ENCODE results near the gene SLAMF9. TPM values are rescaled to one million over a fixed set of nuclear protein-coding genes. Genes with fewer than 3 reads are reported as not detected.

SLAMF9 gene
- total RNA-seq, 1 donor from 2014 or later, result not detected

DNA sequence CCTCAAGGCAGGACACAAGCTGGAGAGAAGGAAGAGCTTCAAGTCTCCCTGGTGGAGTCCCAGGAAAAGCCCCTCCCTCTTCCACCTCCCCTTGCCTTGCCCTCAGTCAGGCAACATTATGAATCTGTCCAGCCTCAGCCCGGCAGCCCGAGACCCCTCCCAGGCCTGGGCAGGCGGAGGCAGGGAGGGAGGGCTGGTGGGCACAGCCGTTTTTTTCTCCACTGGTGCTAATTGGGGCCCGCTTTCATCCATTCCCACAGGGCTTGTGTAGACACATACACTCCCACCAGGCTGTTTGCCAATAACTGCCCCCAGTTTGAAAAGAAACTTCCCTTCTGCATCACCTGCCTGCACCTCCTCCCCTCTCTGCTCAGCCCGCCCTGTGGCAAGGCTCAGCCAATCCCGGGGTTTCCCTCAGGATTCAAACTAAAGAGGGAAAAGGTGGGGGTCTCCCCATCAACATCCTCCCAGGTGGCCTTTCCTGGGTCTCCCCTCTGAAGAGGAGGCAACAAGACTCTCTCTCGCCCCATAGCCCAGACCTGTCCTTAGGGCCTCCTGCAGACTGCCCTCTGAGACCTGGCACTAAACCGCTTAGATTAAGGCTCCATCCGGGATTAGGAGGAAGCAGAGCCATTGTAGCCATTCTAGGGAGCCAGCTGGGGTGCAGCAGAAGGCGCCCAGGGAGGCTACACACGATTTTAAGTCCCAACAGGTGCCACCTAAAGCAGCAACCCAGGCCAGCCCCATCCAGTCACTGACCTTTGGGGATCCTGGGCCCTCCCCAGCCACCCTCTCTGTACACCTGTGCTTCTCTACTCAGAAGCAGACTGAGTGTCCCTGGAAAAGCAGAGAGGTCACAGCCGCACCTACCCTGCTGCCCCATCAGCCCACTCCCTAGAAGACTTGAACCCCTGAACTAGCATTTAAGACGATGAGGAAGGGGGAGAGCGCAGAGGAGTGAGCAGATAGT is 12.2 kb downstream of the SLAMF9 start:
- no peaks in the 10 kb centered on the region for H3K36me3 ChIP-seq (ENCODE audit: control insufficient read depth, insufficient read depth, low read length)
- DNase-seq (ENCODE audit: low read depth), result no peak
- TF ChIP-seq, protein P1, sequence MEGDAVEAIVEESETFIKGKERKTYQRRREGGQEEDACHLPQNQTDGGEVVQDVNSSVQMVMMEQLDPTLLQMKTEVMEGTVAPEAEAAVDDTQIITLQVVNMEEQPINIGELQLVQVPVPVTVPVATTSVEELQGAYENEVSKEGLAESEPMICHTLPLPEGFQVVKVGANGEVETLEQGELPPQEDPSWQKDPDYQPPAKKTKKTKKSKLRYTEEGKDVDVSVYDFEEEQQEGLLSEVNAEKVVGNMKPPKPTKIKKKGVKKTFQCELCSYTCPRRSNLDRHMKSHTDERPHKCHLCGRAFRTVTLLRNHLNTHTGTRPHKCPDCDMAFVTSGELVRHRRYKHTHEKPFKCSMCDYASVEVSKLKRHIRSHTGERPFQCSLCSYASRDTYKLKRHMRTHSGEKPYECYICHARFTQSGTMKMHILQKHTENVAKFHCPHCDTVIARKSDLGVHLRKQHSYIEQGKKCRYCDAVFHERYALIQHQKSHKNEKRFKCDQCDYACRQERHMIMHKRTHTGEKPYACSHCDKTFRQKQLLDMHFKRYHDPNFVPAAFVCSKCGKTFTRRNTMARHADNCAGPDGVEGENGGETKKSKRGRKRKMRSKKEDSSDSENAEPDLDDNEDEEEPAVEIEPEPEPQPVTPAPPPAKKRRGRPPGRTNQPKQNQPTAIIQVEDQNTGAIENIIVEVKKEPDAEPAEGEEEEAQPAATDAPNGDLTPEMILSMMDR (IDR thresholded peaks at IDR 0.05; ENCODE audit: insufficient read depth, low read length, poor library complexity, severe bottlenecking), result no peak
- peaks cover 52% of the 10 kb centered on the region for H3K27me3 ChIP-seq (ENCODE audit: control insufficient read depth, insufficient read depth, low read length)
- H3K4me3 ChIP-seq (ENCODE audit: low read depth, low read length), result no peak overlapping the region

DNA sequence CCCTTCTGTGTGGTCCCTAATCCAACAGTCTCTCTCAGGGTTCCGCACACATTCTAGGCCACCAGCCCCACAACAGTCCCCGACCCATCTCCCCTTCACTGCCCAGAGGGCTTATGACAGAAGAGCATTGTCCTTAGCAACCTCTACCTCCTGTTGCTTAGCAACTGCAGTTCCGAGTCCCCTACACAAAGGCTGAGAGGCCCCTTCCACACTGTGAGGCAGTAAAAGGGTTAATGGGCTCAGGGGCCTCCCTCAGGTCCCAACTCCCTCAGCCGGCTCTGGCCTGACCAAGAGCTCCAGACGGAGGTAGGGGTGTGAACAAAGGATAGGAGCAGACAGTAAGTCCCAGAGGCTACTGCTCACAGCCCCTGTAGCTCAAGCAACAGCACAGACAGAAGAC is 12.9 kb downstream of the SLAMF9 start:
- H3K36me3 ChIP-seq (ENCODE audit: control insufficient read depth, insufficient read depth, low read length), result no peaks in the 10 kb centered on the region
- TF ChIP-seq, protein P1 (IDR thresholded peaks at IDR 0.05; ENCODE audit: insufficient read depth, low read length, poor library complexity, severe bottlenecking), result no peak
- H3K27me3 ChIP-seq (ENCODE audit: control insufficient read depth, insufficient read depth, low read length), result peaks cover 45% of the 10 kb centered on the region
- no peak for DNase-seq (ENCODE audit: low read depth)
- no peak overlapping the region for H3K4me3 ChIP-seq (ENCODE audit: low read depth, low read length)

DNA sequence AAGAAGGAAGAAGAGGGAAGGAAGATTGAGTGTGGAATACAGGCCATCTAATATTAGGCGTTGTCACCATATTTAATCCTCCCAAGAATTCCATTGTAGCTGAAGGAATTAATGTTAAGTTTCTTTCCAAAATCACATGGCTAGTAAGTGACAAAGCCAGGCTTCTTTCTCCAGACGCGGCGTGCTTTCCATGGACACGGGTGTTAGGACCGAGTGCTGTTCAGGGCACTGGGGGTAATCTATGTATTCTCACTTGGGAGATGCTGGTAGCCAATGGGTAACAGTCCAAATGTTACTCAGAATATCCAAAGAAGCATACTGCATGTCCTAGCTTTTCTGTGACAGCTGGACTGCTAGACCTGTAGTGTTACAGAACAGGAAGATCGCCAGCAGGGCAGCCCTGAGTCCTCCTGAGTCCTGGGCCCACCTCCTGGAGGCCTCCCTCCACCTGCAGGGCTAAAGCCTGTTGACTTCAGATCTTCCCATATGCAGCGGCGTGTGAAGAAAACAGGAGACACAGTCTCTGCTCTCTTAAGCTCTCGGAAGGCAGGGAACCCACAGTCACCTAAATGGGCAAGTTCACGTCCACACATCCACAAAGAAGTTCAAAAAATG is 13.9 kb downstream of the SLAMF9 start:
- Histone ChIP-seq H3K4me3 (ENCODE audit: low read depth, low read length) (no peak overlapping the region), H3K36me3 (ENCODE audit: control insufficient read depth, insufficient read depth, low read length) (no peaks in the 10 kb centered on the region), H3K27me3 (ENCODE audit: control insufficient read depth, insufficient read depth, low read length) (peaks cover 37% of the 10 kb centered on the region)
- DNase-seq (ENCODE audit: low read depth), result no peak
- TF ChIP-seq, protein P1 (IDR thresholded peaks at IDR 0.05; ENCODE audit: insufficient read depth, low read length, poor library complexity, severe bottlenecking), result no peak

DNA sequence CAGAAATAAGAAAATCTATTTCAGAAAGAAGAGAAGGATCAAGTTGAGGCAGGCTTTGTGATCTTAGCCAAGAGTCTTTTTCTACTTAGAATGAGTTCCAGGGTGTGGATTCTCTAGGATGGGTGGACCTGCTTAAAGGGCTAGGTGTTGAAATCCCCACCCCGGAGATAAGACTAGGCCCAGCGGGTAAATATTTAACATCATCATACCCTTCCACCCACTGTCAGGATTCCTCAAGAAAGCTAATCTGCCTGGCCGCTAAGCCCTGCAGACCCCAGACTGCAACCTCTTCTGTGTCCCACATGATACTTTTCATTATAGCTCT is 14.4 kb downstream of the SLAMF9 start:
- H3K27me3 ChIP-seq (ENCODE audit: control insufficient read depth, insufficient read depth, low read length), result peaks cover 34% of the 10 kb centered on the region
- TF ChIP-seq, protein P1 (IDR thresholded peaks at IDR 0.05; ENCODE audit: insufficient read depth, low read length, poor library complexity, severe bottlenecking), result no peak
- no peaks in the 10 kb centered on the region for H3K36me3 ChIP-seq (ENCODE audit: control insufficient read depth, insufficient read depth, low read length)
- DNase-seq (ENCODE audit: low read depth), result no peak
- H3K4me3 ChIP-seq (ENCODE audit: low read depth, low read length), result no peak overlapping the region

DNA sequence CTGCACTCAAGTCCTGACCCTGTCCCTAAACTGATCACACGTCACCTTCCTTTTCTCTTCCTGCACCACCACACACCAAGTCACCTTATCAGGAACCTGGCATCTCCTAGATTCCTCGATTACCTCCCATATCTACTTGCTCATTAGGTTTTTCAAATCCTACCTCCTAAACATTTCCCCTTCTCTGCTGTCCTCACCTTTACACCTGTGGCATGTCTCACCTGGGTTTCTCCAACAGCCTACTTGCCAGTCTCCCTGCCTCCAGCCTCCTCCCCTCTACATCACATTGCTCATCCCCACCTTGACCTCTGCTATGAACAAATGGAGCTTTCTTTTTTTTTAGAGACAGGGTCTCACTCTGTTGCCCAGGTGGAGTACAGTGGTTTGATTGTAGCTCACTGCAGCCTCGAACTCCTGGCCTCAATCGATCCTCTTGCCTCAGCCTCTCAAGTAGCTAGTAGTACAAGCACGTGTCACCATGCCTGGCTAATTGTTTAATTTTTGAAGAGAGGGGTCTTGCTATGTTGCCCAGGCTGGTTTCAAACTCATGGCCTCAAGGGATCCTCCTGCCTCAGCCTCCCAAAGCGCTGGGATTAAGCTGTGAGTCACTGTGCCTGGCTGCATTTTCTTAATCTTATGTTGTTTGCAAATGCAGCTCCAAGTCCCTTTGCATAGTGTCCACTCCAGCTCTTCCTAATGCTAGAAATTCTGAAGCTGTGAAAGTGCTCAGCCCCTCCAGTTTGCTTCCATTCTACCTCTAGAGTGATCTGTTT is 14.9 kb downstream of the SLAMF9 start:
- no peak for DNase-seq (ENCODE audit: low read depth)
- H3K36me3 ChIP-seq (ENCODE audit: control insufficient read depth, insufficient read depth, low read length), result no peaks in the 10 kb centered on the region
- TF ChIP-seq, protein P1 (IDR thresholded peaks at IDR 0.05; ENCODE audit: insufficient read depth, low read length, poor library complexity, severe bottlenecking), result no peak
- H3K4me3 ChIP-seq (ENCODE audit: low read depth, low read length), result no peak overlapping the region
- peaks cover 28% of the 10 kb centered on the region for H3K27me3 ChIP-seq (ENCODE audit: control insufficient read depth, insufficient read depth, low read length)
